ENCODE results near the gene KCNT1. TPM values are rescaled to one million over a fixed set of nuclear protein-coding genes. Genes with fewer than 3 reads are reported as not detected.

KCNT1 gene
- not detected for polyA plus RNA-seq

DNA sequence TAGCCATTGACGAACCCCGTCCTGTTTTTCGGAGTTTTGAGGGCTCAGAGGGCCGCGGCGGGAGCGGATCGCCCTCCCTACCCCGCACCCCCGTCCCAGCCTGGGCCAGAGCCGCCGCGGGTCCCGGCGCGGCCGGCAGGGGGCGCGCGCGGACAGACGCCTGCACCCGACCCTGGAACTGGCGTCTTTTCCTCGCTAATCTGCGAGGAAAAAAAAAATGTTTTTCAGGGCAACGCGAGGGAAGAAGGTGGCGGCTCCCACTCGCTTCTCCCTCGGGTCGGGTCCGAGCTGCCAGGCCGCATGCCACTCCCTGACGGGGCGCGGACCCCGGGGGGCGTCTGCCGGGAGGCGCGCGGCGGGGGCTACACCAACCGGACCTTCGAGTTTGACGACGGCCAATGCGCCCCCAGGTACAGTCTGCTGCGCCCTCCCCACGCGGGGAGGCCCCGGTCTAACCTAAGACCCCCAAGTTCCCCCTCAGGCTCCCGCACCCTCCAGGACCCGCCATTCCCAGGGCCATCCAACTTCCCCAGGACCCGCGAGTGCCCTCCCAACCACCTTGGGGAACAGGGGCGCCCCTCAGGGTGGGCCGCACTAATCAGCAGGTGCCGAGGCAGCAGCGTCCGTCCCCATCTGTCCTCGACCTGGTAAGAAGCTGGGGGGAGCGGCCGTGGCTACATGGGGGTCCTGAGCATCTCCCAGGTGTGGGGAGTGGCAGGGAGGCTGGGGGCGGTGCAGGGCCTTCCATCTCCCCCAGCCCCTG, at the start of gene KCNT1:
KCNT1 (plus strand) TSS at position 227 of the 763 bp plus-strand sequence; CDS start at position 301, 74 bp downstream.
- H3K4me1 Mint-ChIP-seq, result no peaks in the 10 kb centered on the region
- peak within 1 kb of the TSS in 1 of 4 donors; percentile 17 for H3K4me3 Mint-ChIP-seq
- H3K27ac Mint-ChIP-seq, result no peak within 1 kb of the TSS
- H3K9me3 Mint-ChIP-seq, result no peaks in the 10 kb centered on the region
- peaks cover 4% of the 10 kb centered on the region for H3K27me3 Mint-ChIP-seq
- no peaks in the 10 kb centered on the region for H3K36me3 Mint-ChIP-seq

GRCh38 chr9:135655317-135655716, 46.7 kb upstream of the KCNT1 start:
- peaks cover 0 to 2% (median 2%) of the 10 kb centered on the region in 3 donors for H3K9me3 Mint-ChIP-seq
- no peaks in the 10 kb centered on the region for H3K27me3 Mint-ChIP-seq
- H3K36me3 Mint-ChIP-seq, result no peaks in the 10 kb centered on the region
- H3K4me1 Mint-ChIP-seq, result no peaks in the 10 kb centered on the region
- H3K4me3 Mint-ChIP-seq, result no peak overlapping the region
- H3K27ac Mint-ChIP-seq, result no peak overlapping the region

DNA sequence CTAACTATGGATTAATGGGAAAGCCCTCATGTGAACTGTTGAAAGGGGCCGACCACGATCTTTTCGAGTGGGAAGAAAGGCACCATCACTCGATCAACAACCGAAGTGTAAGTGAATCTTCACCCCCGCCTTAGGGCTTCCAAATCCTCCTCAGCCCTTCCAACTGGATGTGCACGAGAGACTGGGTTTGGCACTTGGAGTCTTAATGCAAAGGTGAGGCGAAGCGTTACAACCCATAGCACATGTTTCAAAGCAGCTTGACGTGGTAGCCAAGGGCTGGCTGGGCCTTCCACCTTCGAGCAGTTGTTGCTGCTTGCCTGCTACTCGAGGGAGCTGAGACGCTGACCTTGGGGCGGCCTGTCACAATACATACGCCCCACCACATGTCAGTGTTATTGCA, 44.6 kb upstream of the KCNT1 start:
- Mint-ChIP-seq H3K36me3 (no peaks in the 10 kb centered on the region), H3K9me3 (no peaks in the 10 kb centered on the region), H3K27me3 (no peaks in the 10 kb centered on the region), H3K4me1 (no peaks in the 10 kb centered on the region), H3K4me3 (no peak overlapping the region), H3K27ac (no peak overlapping the region)

- no peak overlapping the region for H3K27ac Mint-ChIP-seq
- no peak overlapping the region for H3K4me3 Mint-ChIP-seq
- H3K4me1 Mint-ChIP-seq, result no peaks in the 10 kb centered on the region
- H3K36me3 Mint-ChIP-seq, result no peaks in the 10 kb centered on the region
- H3K27me3 Mint-ChIP-seq, result no peaks in the 10 kb centered on the region
- no peaks in the 10 kb centered on the region for H3K9me3 Mint-ChIP-seq
Measured at GRCh38 chr9:135659252-135659651, 42.7 kb upstream of the KCNT1 start.

DNA sequence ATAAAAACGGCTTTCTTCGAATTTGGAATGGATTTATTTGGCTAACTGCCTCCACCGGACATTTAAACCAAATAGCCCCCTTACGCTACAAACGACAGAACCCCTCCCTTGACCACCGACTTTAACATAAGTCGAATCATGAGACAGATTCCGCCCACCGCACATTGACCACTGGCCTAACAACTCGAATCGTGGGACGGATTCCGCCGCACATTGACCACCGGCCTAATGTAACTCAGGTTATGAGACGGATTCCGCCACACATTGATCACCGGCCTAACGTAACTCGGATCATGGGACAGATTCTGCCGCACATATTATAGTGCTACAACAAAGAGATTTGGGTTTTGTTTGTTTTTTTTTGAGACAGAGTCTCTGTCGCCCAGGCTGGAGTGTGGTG, 41.6 kb upstream of the KCNT1 start:
- Mint-ChIP-seq H3K27me3 (no peaks in the 10 kb centered on the region), H3K9me3 (no peaks in the 10 kb centered on the region), H3K27ac (no peak overlapping the region), H3K4me1 (no peaks in the 10 kb centered on the region), H3K4me3 (no peak overlapping the region), H3K36me3 (no peaks in the 10 kb centered on the region)

- H3K4me1 Mint-ChIP-seq, result no peaks in the 10 kb centered on the region
- no peaks in the 10 kb centered on the region for H3K9me3 Mint-ChIP-seq
- H3K27ac Mint-ChIP-seq, result no peak overlapping the region
- no peak overlapping the region for H3K4me3 Mint-ChIP-seq
- H3K36me3 Mint-ChIP-seq, result no peaks in the 10 kb centered on the region
- no peaks in the 10 kb centered on the region for H3K27me3 Mint-ChIP-seq
Measured at GRCh38 chr9:135661816-135662560, 40.0 kb upstream of the KCNT1 start.

- no peaks in the 10 kb centered on the region for H3K36me3 Mint-ChIP-seq
- peak within 1 kb of the TSS in 1 of 4 donors; percentile 39 for H3K4me3 Mint-ChIP-seq
- H3K27me3 Mint-ChIP-seq, result no peaks in the 10 kb centered on the region
- H3K9me3 Mint-ChIP-seq, result no peaks in the 10 kb centered on the region
- no peak within 1 kb of the TSS for H3K27ac Mint-ChIP-seq
- H3K4me1 Mint-ChIP-seq, result no peaks in the 10 kb centered on the region
Measured at GRCh38 chr9:135662758-135663450, 39.1 kb upstream of the KCNT1 start, which contains the start of gene LCN9. TSS of gene LCN9 (plus strand) at chr9:135663309. CDS start at chr9:135663322, 13 bp downstream.

GRCh38 chr9:135663451-135663770, 38.6 kb upstream of the KCNT1 start:
- Mint-ChIP-seq H3K36me3 (no peaks in the 10 kb centered on the region), H3K9me3 (no peaks in the 10 kb centered on the region), H3K27ac (no peak overlapping the region), H3K27me3 (no peaks in the 10 kb centered on the region), H3K4me1 (no peaks in the 10 kb centered on the region), H3K4me3 (no peak overlapping the region)

DNA sequence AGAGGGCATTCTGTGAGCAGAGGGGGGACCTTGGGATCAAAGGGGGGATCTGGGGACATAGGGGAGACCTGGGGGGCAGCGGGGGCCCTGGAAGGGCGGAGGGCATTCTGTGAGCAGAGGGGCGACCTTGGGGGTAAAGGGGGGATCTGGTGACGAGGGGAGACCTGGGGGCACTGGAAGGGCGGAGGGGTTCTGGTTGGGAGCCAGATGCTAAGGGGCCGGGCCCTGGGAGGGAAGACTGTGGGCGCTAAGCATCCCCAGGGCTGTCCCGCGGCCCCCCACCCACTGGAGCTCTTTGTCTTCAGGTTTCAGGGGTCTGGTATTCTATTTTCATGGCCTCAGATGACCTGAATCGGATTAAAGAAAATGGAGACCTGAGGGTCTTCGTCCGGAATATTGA, 38.1 kb upstream of the KCNT1 start:
- H3K4me1 Mint-ChIP-seq, result no peaks in the 10 kb centered on the region
- no peaks in the 10 kb centered on the region for H3K27me3 Mint-ChIP-seq
- peaks cover 0 to 2% (median 0%) of the 10 kb centered on the region in 3 donors for H3K9me3 Mint-ChIP-seq
- no peak overlapping the region for H3K27ac Mint-ChIP-seq
- no peaks in the 10 kb centered on the region for H3K36me3 Mint-ChIP-seq
- peak overlapping the region in 1 of 4 donors; percentile 39 for H3K4me3 Mint-ChIP-seq

- Mint-ChIP-seq H3K27ac (no peak overlapping the region), H3K9me3 (peaks cover 0 to 3% (median 2%) of the 10 kb centered on the region in 3 donors), H3K4me1 (no peaks in the 10 kb centered on the region), H3K4me3 (no peak overlapping the region), H3K27me3 (no peaks in the 10 kb centered on the region), H3K36me3 (no peaks in the 10 kb centered on the region)
Measured at GRCh38 chr9:135664266-135664665, 37.7 kb upstream of the KCNT1 start.

DNA sequence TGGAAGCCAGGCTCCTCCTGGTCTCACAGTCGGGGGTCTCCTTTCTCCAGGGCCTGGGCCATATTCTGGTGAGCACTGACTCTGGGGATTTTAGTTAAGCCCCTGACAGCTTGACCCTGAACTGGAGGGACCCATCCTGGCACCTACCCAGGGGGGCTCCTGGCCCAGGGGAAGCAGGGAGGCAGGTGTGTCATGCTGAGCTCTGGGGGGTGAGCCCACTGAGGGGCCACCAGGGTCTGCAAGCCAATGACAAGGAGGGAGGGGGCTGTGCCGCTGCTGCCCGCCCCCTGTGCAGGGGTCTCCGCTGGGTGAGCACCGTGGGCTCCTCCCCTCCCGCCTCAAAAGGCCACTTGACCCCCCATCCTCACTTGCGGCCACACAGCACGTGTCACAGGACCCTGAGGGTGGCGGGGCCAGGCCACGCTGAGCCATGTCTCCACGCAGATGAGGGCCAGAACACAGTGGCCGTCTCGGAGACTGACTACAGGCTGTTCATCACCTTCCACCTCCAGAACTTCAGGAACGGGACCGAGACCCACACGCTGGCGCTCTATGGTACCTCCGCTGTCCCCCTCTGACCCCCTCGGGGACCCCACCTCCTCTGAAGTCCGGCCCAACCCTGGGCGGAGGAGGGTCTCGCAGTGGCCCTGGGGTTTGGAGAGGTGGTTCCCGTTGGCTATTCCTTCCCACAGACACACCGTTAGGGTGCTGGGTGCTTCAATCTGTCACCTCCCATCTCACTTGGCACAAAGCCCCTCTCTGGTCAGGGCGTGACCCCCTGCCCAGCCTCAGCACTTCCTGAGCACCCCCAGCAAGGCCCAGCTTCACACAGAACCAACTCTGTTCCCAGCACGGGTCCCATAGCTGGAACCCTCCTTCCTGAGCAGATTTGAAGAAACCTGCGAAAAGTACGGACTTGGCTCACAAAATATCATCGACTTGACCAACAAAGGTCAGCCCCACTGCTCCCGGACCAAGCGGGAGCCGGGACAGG, 36.9 kb upstream of the KCNT1 start:
- Mint-ChIP-seq H3K4me3 (no peak overlapping the region), H3K4me1 (no peaks in the 10 kb centered on the region), H3K27ac (no peak overlapping the region), H3K36me3 (no peaks in the 10 kb centered on the region), H3K9me3 (peaks cover 0 to 4% (median 2%) of the 10 kb centered on the region in 3 donors), H3K27me3 (no peaks in the 10 kb centered on the region)

DNA sequence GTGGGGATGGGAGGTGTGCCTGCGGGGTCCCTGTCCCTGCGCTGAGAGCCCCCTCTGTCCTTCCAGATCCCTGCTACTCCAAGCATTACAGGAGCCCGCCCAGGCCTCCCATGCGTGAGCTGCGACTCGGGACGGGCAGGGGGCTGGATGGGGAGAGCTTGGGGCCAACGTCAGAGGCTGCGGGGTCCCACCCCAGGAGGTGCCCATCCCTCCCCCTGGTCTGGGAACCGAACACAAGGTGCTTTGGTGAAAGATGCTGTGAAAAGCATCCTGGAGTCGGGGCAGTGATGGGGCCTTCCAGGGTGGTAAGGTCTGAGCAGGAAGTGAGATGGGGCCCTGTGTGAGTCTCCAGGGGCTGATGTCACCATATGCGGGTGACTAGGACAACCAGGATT, 36.2 kb upstream of the KCNT1 start:
- Mint-ChIP-seq H3K4me3 (no peak overlapping the region), H3K9me3 (peaks cover 0 to 4% (median 2%) of the 10 kb centered on the region in 3 donors), H3K4me1 (no peaks in the 10 kb centered on the region), H3K27me3 (no peaks in the 10 kb centered on the region), H3K36me3 (no peaks in the 10 kb centered on the region), H3K27ac (no peak overlapping the region)

GRCh38 chr9:135666534-135667462, 35.2 kb upstream of the KCNT1 start:
- Mint-ChIP-seq H3K27me3 (no peaks in the 10 kb centered on the region), H3K27ac (no peak overlapping the region), H3K4me3 (no peak overlapping the region), H3K9me3 (peaks cover 0 to 4% (median 2%) of the 10 kb centered on the region in 3 donors), H3K36me3 (no peaks in the 10 kb centered on the region), H3K4me1 (no peaks in the 10 kb centered on the region)

All from IgD-negative memory B cell (primary cell).